Left hindlimb (tissue), 1 donor: Measurements from ENCODE around the gene SUDS3.

Experiments
- DNase-seq: peaks from one replicate; pipeline ENCODE4 v3.0.0-alpha.2; 2018

Gene SUDS3

GRCh38 chr12:118357257-118358007 is 18.9 kb upstream of the SUDS3 start:
- no peak for DNase-seq

- DNase-seq: no peak
These were observed 18.4 kb upstream of the SUDS3 start for GRCh38 chr12:118358008-118358359.

- no peak for DNase-seq
These were observed 17.5 kb upstream of the SUDS3 start for GRCh38 chr12:118358612-118359540.

- no peak for DNase-seq
These were observed 16.8 kb upstream of the SUDS3 start for GRCh38 chr12:118359541-118359915.

GRCh38 chr12:118361092-118361404 is 15.3 kb upstream of the SUDS3 start:
- no peak for DNase-seq

GRCh38 chr12:118361889-118362288 is 14.5 kb upstream of the SUDS3 start:
- DNase-seq: no peak

- DNase-seq: no peak
These were observed 7.5 kb upstream of the SUDS3 start for GRCh38 chr12:118368821-118369220.

GRCh38 chr12:118370601-118371000 is 5.8 kb upstream of the SUDS3 start:
- no peak for DNase-seq

GRCh38 chr12:118371321-118372282 is 4.8 kb upstream of the SUDS3 start:
- DNase-seq: peak; percentile 34

GRCh38 chr12:118372541-118373495 is 3.5 kb upstream of the SUDS3 start, which contains the start of gene TAOK3:
TSS of gene TAOK3 (minus strand) at chr12:118372907. CDS start at chr12:118255567, 117,340 bp downstream.
- peak; percentile 99 for DNase-seq

GRCh38 chr12:118373616-118374015 is 2.7 kb upstream of the SUDS3 start:
- no peak for DNase-seq

- no peak for DNase-seq
These were observed 2.1 kb upstream of the SUDS3 start for GRCh38 chr12:118374126-118374725.

GRCh38 chr12:118374909-118375308 is 1.4 kb upstream of the SUDS3 start:
- no peak for DNase-seq

GRCh38 chr12:118375348-118375747 is 1.0 kb upstream of the SUDS3 start:
- DNase-seq: no peak

GRCh38 chr12:118377021-118377883 is 897 bp downstream of the SUDS3 start:
- no peak for DNase-seq

GRCh38 chr12:118377884-118378470 is 1.6 kb downstream of the SUDS3 start:
- peak; percentile 71 for DNase-seq

GRCh38 chr12:118391424-118391823 is 15.1 kb downstream of the SUDS3 start:
- DNase-seq: no peak

GRCh38 chr12:118391836-118392235 is 15.5 kb downstream of the SUDS3 start:
- DNase-seq: no peak

- DNase-seq: no peak
These were observed 21.5 kb downstream of the SUDS3 start for GRCh38 chr12:118397708-118398440.
